Activated CD8-positive, alpha-beta memory T cell treated with anti-CD3 and anti-CD28 coated beads for 36 hours (primary cell): ENCODE results near the gene SUPT20HL2. TPM values are rescaled to one million over a fixed set of nuclear protein-coding genes. Genes with fewer than 3 reads are reported as not detected.
"Not testable (repeated sequence)": the region's sequence is repeated elsewhere in the genome, so short reads cannot be mapped to it uniquely, and the experiment has no call there.

Experiments
- CTCF ChIA-PET: fragments of 350-600 bp; sonication (Branson Sonifier 250); formaldehyde crosslinking; loops from one replicate; lab custom pipeline; 2021; ENCODE audit warnings: antibody characterized with exemption; lab: Charles Lee
- POLR2A ChIA-PET: fragments of 350-600 bp; sonication (Branson Sonifier 250); formaldehyde crosslinking; loops from one replicate; lab custom pipeline; 2021; ENCODE audit warnings: antibody characterized with exemption; lab: Charles Lee
- total RNA-seq, 2 experiments: library from RNA; stranded (reverse); gene quantifications; one replicate each; pipeline ENCODE4 v1.2.3, GENCODE V29; 2021

Gene SUPT20HL2
- not detected for total RNA-seq

- ChIA-PET POLR2A (no interaction called here), CTCF (no interaction called here)
Measured at GRCh38 chrX:24314019-24314635, at the start of gene SUPT20HL2. Gene SUPT20HL2 (minus strand): TSS chrX:24314069. CDS start chrX:24313315, 754 bp downstream.

GRCh38 chrX:24362089-24362745 is 48.3 kb upstream of the SUPT20HL2 start:
- CTCF ChIA-PET, POLR2A ChIA-PET: not testable (repeated sequence)

GRCh38 chrX:24360272-24360671 is 46.4 kb upstream of the SUPT20HL2 start, which contains the start of gene SUPT20HL1:
Gene SUPT20HL1 (plus strand): TSS chrX:24360639. CDS start chrX:24362761, 2,122 bp downstream.
- ChIA-PET POLR2A (no interaction called here), CTCF (no interaction called here)

- CTCF ChIA-PET: interaction anchor here (0.5 kb wide), 1 partner anchor 273 kb away, joined by 3 read pairs; no protein-coding TSS in a partner anchor
- POLR2A ChIA-PET: no interaction called here
Measured at GRCh38 chrX:24357106-24357505, 43.2 kb upstream of the SUPT20HL2 start.

- ChIA-PET CTCF (no interaction called here), POLR2A (no interaction called here)
Measured at GRCh38 chrX:24355095-24355494, 41.2 kb upstream of the SUPT20HL2 start.

GRCh38 chrX:24350217-24350616 is 36.3 kb upstream of the SUPT20HL2 start:
- CTCF ChIA-PET: no interaction called here
- POLR2A ChIA-PET: no interaction called here

GRCh38 chrX:24347881-24348280 is 34.0 kb upstream of the SUPT20HL2 start:
- ChIA-PET CTCF (no interaction called here), POLR2A (no interaction called here)

GRCh38 chrX:24343719-24344118 is 29.9 kb upstream of the SUPT20HL2 start:
- POLR2A ChIA-PET: no interaction called here
- CTCF ChIA-PET: interaction anchor here (0.7 kb wide), 1 partner anchor 12 kb away, joined by 3 read pairs; no protein-coding TSS in a partner anchor

DNA sequence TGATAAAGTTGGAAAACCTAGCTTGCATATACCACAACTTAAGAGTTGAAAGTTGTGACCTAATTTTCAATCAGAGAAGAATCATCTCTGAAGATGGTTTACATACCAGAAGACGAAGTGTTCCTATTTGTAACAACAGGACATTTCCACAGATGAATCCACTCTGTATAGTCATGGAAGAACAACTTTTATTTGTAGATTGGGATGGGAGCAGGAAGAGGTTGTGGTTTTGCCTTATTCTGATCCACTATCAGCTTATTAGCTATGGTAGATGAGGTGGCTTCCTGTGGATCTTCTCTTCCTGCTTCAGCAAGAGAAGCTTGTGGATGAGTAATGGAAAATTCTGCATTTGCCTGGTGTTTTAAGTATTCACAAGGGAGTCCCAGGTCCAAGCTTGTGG is 27.9 kb upstream of the SUPT20HL2 start:
- CTCF ChIA-PET: no interaction called here

DNA sequence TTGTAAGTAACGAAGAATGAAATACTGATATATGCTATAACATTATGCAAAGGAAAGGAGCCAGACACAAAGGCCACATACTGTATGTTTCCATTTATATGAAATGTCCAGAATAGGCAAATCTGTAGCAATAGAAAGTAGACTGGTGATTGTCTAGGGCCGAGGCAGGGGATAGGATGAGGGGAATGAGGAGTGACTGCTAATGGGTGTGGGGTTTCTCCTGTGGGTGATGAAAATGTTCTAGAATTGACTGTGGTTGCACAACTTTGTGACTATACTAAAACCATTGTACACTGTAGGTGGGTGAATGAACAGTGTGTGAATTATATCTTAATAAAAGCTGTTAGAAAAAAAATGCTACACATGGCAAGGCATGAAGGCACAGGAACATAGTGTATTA is 26.6 kb upstream of the SUPT20HL2 start:
- CTCF ChIA-PET: no interaction called here

More for the DNA sequence above, 27.9 kb upstream of the SUPT20HL2 start:
- POLR2A ChIA-PET: no interaction called here

DNA sequence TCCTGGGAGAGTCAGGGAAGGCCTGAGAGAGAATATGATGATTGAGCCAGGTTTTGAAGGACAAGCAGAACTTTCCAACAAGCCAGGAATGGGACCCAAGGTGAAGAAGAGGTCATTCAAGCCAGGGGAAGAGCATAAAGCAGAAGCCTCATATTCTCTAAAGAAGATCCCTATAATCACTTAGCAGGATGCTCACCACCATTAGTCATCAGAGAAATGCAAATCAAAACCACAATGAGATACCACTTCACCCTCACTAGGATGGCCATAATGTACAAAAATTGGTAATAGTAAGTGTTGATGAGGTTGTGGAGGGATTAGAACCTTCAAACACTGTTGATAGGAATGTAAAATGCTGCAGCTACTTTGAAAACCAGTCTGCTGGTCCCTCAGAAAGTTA is 26.0 kb upstream of the SUPT20HL2 start:
- CTCF ChIA-PET: no interaction called here
- POLR2A ChIA-PET: no interaction called here

More for the DNA sequence above, 26.6 kb upstream of the SUPT20HL2 start:
- POLR2A ChIA-PET: no interaction called here

GRCh38 chrX:24335871-24336270 is 22.0 kb upstream of the SUPT20HL2 start:
- ChIA-PET POLR2A (interaction anchor here (0.7 kb wide), 1 partner anchor 83 kb away, joined by 7 read pairs; no protein-coding TSS in a partner anchor), CTCF (no interaction called here)

- POLR2A ChIA-PET: no interaction called here
- CTCF ChIA-PET: no interaction called here
Measured at GRCh38 chrX:24334461-24334860, 20.6 kb upstream of the SUPT20HL2 start.

DNA sequence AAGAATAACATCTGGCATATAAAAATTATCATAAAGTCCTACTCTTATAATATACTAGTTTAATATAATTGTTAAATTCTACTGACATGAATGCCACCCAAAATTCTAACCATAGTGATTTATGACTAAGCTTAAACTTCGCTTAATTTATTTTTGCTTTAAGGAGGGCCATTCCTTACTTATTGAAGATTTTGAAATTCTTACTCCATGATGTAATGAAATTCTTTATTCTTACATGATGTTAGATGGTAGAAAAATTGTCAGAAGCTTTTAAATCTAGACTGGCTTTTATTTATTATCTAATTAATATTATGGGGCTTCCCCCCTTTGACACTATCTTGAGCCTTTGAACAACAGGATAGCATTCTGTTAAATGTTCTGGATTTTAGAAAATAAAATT is 19.5 kb upstream of the SUPT20HL2 start:
- CTCF ChIA-PET: no interaction called here
- POLR2A ChIA-PET: no interaction called here

- POLR2A ChIA-PET: no interaction called here
- CTCF ChIA-PET: no interaction called here
Measured at GRCh38 chrX:24332878-24333277, 19.0 kb upstream of the SUPT20HL2 start.

- CTCF ChIA-PET: no interaction called here
Measured at GRCh38 chrX:24325231-24325630, 11.4 kb upstream of the SUPT20HL2 start.

GRCh38 chrX:24321741-24322395 is 8.0 kb upstream of the SUPT20HL2 start:
- ChIA-PET POLR2A (no interaction called here), CTCF (no interaction called here)

More at GRCh38 chrX:24325231-24325630, 11.4 kb upstream of the SUPT20HL2 start:
- POLR2A ChIA-PET: no interaction called here

DNA sequence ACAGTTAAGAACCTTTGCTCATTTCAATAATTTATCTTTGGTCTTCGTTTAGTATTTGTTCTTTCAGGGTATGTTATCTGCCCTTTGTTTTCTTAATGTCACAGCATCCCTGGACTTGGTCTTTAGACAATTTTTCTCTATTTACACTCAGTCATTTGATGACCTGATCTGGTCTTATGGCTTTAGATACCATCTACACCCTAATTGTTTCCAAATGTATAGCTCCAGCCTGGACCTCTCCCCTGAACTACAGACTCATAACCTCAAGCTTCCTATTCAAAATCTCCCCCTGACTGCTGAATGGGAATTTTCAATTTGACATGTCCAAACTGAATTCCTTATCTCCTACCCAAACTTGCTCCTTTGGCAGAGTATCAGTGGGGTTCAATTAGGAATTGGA is 3.7 kb upstream of the SUPT20HL2 start:
- POLR2A ChIA-PET: no interaction called here
- CTCF ChIA-PET: no interaction called here

DNA sequence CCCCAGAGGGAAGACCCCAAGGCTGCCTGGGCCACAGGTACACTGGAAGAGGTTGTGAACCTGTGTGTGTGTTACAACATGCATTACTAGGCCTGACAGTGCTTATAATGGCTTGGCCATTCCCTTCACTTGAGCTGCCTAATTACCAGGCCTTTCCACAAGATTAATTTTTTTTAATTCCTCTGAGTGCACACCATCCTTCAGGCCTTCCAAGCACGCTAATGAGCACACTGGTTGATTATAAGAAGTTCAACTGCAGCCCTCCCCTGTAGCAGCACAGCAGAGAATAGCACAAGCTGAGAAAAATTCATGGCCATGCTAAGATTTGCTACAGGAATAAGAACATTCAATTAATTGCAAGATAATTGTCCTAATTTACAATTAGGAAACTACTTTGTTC is 2.2 kb upstream of the SUPT20HL2 start:
- CTCF ChIA-PET: no interaction called here

DNA sequence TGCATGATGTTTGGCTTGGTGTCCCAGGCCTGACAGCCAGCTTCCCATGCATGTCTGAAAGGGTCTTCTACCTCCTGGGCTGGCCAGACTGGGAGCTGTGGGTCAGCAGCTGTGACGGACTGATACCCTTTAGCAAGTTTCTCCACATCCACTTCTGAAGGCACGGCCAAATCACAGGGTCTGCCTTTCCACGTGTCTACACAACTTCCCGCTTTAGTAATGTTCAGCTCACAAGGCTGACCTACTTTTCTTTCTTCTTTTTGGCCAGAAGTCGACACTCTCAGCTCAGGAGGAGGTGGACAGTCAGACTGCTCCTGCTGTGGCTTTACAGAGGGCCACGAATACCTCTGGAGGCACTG is 1.6 kb downstream of the SUPT20HL2 start:
- POLR2A ChIA-PET, CTCF ChIA-PET: not testable (repeated sequence)

More for the DNA sequence above, 2.2 kb upstream of the SUPT20HL2 start:
- POLR2A ChIA-PET: no interaction called here
